ENCODE measurements around the gene VPS25. TPM values are rescaled to one million over a fixed set of nuclear protein-coding genes. Genes with fewer than 3 reads are reported as not detected.

VPS25 gene
- total RNA-seq, 1 experiment from 2014 or later = 48.4 TPM

GRCh38 chr17:42817866-42818265, 44.6 kb downstream of the VPS25 start:
- H4K20me1 ChIP-seq (ENCODE audit: insufficient read depth) = no peaks in the 10 kb centered on the region
- no peaks in the 10 kb centered on the region for H3K9me2 ChIP-seq (ENCODE audit: insufficient read depth)
- intact Hi-C loops (cut with micrococcal nuclease; ENCODE audit: unreplicated experiment) = no loop called here
- H3K36me3 ChIP-seq (ENCODE audit: low read depth) = peaks cover 35% of the 10 kb centered on the region
- ChIA-PET CTCF (no interaction called here), POLR2A (ENCODE audit: unreplicated experiment) (interaction anchor here (0.6 kb wide), 1 partner anchor 22 kb away, joined by 4 read pairs; no protein-coding TSS in a partner anchor)
- no peak for DNase-seq
- TF ChIP-seq EZH2 (IDR thresholded peaks at IDR 0.05; ENCODE audit: low read depth) (no peak), CTCF (conservative IDR thresholded peaks at IDR 0.05) (no peak)
- peaks cover 2% of the 10 kb centered on the region for H3K4me1 ChIP-seq (replicated peaks; ENCODE audit: insufficient read depth)
- no peak overlapping the region for H3K4me3 ChIP-seq
- no TSS peak for BruUV-seq (replicated peaks)
- no peaks in the 10 kb centered on the region for H3K9me3 ChIP-seq (ENCODE audit: insufficient read depth, low read depth)
- no peaks in the 10 kb centered on the region for H3K27me3 ChIP-seq (ENCODE audit: insufficient read depth, low read depth)
- H2AFZ ChIP-seq = no peak overlapping the region
- H3K79me2 ChIP-seq (ENCODE audit: low read depth) = peaks cover 4% of the 10 kb centered on the region
- H3F3A ChIP-seq (ENCODE audit: insufficient read depth, low read depth) = peaks cover 10% of the 10 kb centered on the region
- H3K4me2 ChIP-seq = no peak overlapping the region
- no peak overlapping the region for H3K27ac ChIP-seq

GRCh38 chr17:42818379-42818778, 45.1 kb downstream of the VPS25 start:
- H3K27ac ChIP-seq = no peak overlapping the region
- peaks cover 10% of the 10 kb centered on the region for H3F3A ChIP-seq (ENCODE audit: insufficient read depth, low read depth)
- intact Hi-C loops (cut with micrococcal nuclease; ENCODE audit: unreplicated experiment) = no loop called here
- peaks cover 10% of the 10 kb centered on the region for H3K79me2 ChIP-seq (ENCODE audit: low read depth)
- no peaks in the 10 kb centered on the region for H3K27me3 ChIP-seq (ENCODE audit: insufficient read depth, low read depth)
- peaks cover 35% of the 10 kb centered on the region for H3K36me3 ChIP-seq (ENCODE audit: low read depth)
- no peak overlapping the region for H3K4me2 ChIP-seq
- H3K4me1 ChIP-seq (replicated peaks; ENCODE audit: insufficient read depth) = peaks cover 7% of the 10 kb centered on the region
- ChIA-PET CTCF (no interaction called here), POLR2A (ENCODE audit: unreplicated experiment) (interaction anchor here (0.6 kb wide), 1 partner anchor 22 kb away, joined by 4 read pairs; no protein-coding TSS in a partner anchor)
- BruUV-seq (replicated peaks) = no TSS peak
- no peaks in the 10 kb centered on the region for H3K9me2 ChIP-seq (ENCODE audit: insufficient read depth)
- no peak overlapping the region for H3K4me3 ChIP-seq
- DNase-seq = no peak
- no peaks in the 10 kb centered on the region for H4K20me1 ChIP-seq (ENCODE audit: insufficient read depth)
- TF ChIP-seq CTCF (conservative IDR thresholded peaks at IDR 0.05) (no peak), EZH2 (IDR thresholded peaks at IDR 0.05; ENCODE audit: low read depth) (no peak)
- H2AFZ ChIP-seq = no peak overlapping the region
- H3K9me3 ChIP-seq (ENCODE audit: insufficient read depth, low read depth) = no peaks in the 10 kb centered on the region

- H3K9me2 ChIP-seq (ENCODE audit: insufficient read depth) = no peaks in the 10 kb centered on the region
- no TSS peak for BruUV-seq (replicated peaks)
- no peak overlapping the region for H3K4me3 ChIP-seq
- H3F3A ChIP-seq (ENCODE audit: insufficient read depth, low read depth) = peaks cover 10% of the 10 kb centered on the region
- intact Hi-C loops (cut with micrococcal nuclease; ENCODE audit: unreplicated experiment) = loop anchor here (5.0 kb wide), 2 partner anchors 98 to 243 kb away; partner anchors contain the start of gene PSMC3IP
- no peaks in the 10 kb centered on the region for H4K20me1 ChIP-seq (ENCODE audit: insufficient read depth)
- H3K4me2 ChIP-seq = no peak overlapping the region
- POLR2A ChIA-PET (ENCODE audit: unreplicated experiment) = interaction anchor here (0.5 to 0.6 kb wide), 2 partner anchors 17 to 541 kb away, joined by 4 to 9 read pairs; no protein-coding TSS in a partner anchor
- CTCF ChIA-PET = interaction anchor here (0.5 kb wide), 1 partner anchor 926 kb away, joined by 3 read pairs; no protein-coding TSS in a partner anchor
- no peaks in the 10 kb centered on the region for H3K27me3 ChIP-seq (ENCODE audit: insufficient read depth, low read depth)
- peaks cover 31% of the 10 kb centered on the region for H3K36me3 ChIP-seq (ENCODE audit: low read depth)
- H2AFZ ChIP-seq = no peak overlapping the region
- H3K79me2 ChIP-seq (ENCODE audit: low read depth) = peaks cover 16% of the 10 kb centered on the region
- peak; percentile 40 to 58 for DNase-seq
- TF ChIP-seq EZH2 (IDR thresholded peaks at IDR 0.05; ENCODE audit: low read depth) (no peak), CTCF (conservative IDR thresholded peaks at IDR 0.05) (peak; percentile 83)
- no peak overlapping the region for H3K27ac ChIP-seq
- H3K4me1 ChIP-seq (replicated peaks; ENCODE audit: insufficient read depth) = peaks cover 10% of the 10 kb centered on the region
- H3K9me3 ChIP-seq (ENCODE audit: insufficient read depth, low read depth) = no peaks in the 10 kb centered on the region
These were observed 46.8 kb downstream of the VPS25 start for GRCh38 chr17:42819939-42820535.

Data from PC-9 (cell line).